AG09319 (cell line): ENCODE measurements around the gene CDH4.
"Not testable (repeated sequence)": the region's sequence is repeated elsewhere in the genome, so short reads cannot be mapped to it uniquely, and the experiment has no call there.

Experiments used
- DNase-seq: peaks from one replicate; pipeline ENCODE4 v3.0.0-alpha.2; 2010; ENCODE audit warnings: low read depth; ENCODE audit errors: extremely low read depth
- CTCF ChIP-seq: IDR thresholded peaks from 2 replicates; pipeline ENCODE4 v1.5.1; 2011; ENCODE audit warnings: low read depth, mild to moderate bottlenecking, inconsistent platforms, low read length, moderate library complexity

Gene CDH4

DNA sequence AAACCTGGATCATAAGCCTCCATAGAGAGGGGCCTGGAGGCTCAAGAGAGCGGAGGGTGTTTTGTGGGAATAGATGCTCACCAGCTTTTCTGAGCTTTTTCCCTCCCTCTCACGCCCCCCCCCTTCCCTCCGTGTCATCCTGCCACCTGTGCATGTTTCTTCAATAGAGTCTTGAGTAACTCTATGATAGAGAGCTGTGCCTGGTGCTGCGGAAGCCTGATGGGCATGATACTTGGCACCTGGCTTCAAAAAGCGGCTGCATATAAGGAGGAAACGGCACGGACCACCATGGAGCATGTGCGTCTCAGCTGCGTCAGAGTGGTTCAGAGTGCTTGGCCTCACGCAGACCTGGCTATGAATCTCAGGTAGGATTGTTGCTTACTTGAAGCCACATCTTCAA, 198.9 kb downstream of the CDH4 start:
- no peak for DNase-seq

DNA sequence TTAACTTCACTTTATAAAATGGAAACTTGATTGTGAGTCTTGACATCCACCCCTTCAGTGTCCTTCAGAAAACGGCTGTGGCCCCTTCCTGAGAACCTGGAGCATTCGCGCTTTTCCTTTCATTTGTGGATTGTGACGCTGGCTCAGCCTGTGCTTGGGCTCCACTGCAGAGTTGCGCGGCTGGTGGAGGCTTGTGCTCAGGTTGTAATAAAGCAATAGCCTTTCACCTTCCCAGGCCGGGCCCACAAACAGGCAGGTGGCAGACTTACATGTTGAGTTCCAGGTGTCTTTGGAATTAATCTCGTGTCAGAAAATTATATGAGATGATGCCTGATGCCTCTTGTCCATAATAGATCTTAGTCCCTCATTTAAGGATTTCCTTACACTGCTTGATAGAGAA, 199.9 kb downstream of the CDH4 start:
- DNase-seq: no peak
- TF ChIP-seq CTCF: no peak

More for the DNA sequence above, 198.9 kb downstream of the CDH4 start:
- TF ChIP-seq CTCF: no peak

- no peak for TF ChIP-seq CTCF
- no peak for DNase-seq
Observed at GRCh38 chr20:61453219-61453618, 201.2 kb downstream of the CDH4 start.

DNA sequence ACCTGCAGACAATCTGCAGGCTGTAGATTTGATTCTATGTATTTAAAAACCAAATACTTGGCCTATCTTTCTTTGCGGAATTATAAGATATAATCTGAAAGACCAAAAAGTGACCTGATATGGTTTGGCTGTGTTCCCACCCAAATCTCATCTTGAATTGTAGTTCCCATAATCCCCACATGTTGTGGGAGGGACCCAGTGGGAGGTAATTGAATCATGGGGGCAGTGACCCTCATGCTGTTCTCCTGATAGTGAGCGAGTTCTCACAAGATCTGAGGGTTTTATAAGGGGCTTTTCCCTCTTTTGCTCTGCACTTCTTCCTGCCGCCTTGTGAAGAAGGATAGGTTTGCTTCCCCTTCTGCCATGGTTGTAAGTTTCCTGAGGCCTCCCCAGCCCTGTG, 201.6 kb downstream of the CDH4 start:
- not testable (repeated sequence) for DNase-seq

GRCh38 chr20:61454053-61454452, 202.0 kb downstream of the CDH4 start:
- TF ChIP-seq CTCF: no peak
- no peak for DNase-seq

DNA sequence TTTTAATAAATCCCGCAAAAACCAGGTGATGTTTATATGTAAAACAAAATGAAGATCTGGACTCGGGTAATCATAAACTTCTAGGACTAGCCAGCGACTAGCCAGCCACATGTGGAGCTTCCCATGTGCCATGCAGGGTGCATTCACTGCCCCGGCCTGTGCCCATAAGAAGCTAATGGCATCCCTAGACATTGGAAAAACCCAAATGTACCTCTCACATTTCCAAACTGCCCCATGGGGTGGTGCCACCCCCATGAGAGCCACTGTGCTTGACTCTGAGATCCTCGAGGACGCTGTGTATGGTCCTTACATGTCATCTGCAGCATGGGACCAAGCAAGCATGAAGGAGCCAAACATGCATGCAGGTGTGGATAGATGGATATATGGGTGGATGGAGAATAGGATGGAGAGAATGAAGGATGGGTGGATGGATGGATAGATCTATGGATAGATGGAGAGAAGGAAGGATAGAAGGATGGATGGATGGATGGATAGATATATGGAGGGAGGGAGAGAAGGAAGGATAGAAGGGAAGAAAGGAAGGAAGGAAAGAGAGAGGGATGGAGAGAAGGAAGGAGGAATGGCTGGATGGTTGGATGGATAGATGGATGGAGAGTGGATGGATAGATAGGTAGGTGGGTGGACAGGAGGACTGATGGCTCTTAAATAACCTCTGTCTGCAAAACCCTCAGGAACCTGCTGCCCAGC, 203.6 kb downstream of the CDH4 start:
- TF ChIP-seq CTCF: no peak
- DNase-seq: no peak

DNA sequence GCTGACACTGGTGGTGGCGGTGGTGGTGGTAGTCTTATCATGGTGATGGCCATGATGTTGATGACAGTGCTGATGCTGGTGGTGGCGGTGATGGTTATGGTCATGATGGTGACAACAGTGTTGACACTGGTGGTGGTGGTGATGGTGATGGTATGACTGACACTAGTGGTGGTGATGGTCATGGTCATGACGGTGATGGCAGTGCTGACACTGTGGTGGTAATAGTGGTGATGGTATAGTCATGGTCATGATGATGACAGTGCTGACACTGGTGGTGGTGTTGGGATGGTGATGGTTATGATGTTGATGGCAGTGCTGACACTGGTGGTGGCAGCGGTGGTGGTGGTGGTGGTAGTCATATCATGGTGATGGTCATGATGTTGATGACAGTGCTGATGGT, 205.7 kb downstream of the CDH4 start:
- DNase-seq: no peak
- TF ChIP-seq CTCF: no peak

GRCh38 chr20:61458146-61458746, 206.2 kb downstream of the CDH4 start:
- no peak for DNase-seq
- no peak for TF ChIP-seq CTCF
